HG03432 (cell line): ENCODE measurements around the gene HEPN1.

Source experiments
- ATAC-seq: cut with Tn5 transposase; IDR thresholded peaks from one replicate; pipeline ENCODE4 v1.9.1; 2021; ENCODE audit warnings: mild to moderate bottlenecking, moderate library complexity; ENCODE audit not compliant: unreplicated experiment

The HEPN1 gene

DNA sequence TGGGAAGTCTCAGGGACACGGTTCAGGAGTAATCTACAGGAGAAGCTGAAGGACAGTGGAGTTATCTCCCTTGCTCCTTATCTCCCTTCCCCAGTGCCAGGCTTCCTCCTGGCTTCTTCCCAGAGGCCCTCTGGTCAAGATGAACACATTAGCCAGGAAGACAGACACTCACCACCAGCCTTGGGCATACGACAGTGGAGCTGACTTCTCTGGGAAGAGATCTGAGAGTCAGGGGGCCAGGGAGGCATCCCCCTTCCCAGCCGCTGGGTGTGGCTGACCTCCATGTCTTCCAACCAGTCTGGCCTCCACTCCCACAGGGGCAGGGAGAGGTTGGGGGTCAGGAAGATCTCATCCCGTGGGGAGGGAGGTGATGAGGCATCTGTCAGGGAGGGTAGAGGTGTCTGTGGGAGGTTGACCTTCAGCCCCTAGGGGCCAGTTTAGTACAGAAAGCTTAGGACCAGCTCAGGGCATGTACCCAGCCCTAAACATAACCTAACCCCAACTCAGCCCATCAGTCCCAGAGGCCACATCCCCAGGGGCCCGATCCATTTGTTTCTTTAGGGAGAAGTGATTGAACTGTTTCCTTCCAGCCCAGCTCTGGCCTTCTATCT lies 34.1 kb upstream of the HEPN1 start:
- no peak for ATAC-seq

DNA sequence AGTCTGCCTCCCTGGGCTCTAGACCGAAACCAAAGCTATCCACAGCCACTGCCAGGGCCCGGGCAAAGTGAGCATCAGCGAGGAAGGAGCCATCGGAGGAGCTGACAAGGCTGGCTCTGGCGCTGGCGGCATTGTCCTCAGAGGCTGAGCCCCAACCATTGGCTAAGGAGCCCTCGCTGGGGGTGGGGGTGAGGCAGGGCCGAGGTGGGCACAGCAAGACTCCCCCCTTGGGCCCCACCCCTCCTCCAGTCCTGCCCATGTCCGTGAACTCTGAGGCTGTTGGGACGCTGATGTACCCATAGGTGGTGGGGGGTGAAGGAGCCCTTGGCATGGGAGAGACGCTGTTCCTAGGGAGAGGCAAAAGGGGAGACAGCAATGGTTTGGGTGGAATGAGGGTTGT lies 32.6 kb upstream of the HEPN1 start:
- no peak for ATAC-seq

DNA sequence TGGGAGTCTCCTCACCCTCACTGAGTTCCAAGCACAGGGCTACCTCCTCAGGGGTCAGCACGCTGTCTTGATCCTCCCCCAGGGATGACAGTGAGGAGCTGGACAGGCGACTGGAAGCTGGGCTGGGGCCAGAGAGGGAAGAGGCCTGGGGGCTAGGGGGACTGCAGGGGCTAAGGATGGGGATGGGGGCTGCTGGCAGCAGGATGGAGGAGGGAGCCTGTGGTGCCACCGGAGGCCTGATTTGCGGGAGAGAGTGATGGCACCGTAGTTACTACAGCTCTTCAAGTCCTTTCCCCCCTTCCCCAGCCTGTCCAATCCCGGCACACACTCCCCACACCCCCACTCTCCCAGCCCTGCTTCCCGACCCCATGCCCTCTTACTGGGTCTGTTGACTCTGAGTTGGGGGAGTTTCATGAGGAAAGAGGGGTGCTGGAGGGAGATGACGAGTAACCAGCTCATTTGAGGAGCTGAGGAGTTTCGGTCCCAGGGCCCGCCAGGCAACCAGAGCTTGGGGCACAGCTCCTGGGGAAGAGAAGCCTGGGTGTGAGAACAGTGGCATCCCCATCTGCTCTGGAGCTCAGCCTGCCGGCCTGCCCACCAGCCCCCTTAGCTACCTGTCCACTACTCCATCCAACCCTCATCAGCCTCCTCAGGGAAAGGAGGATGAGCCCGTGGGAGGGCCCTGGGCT lies 31.9 kb upstream of the HEPN1 start:
- no peak for ATAC-seq

DNA sequence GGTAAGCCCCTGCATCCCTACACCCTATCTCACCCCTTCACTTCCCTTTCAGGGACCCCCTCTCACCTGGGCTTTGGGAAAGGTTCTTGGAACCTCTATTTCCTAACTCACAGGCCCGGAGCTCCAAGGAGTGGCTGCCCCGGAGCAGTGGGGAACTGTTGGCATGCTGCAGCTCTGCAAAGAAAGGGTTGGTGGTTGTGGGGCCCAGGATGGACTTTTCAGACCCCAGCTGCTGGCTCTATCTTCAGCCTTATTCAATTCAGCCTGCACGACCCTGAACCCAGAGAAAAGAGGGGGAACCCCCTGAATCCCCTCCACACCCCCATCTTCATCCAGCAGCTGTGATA lies 31.4 kb upstream of the HEPN1 start:
- ATAC-seq: no peak

DNA sequence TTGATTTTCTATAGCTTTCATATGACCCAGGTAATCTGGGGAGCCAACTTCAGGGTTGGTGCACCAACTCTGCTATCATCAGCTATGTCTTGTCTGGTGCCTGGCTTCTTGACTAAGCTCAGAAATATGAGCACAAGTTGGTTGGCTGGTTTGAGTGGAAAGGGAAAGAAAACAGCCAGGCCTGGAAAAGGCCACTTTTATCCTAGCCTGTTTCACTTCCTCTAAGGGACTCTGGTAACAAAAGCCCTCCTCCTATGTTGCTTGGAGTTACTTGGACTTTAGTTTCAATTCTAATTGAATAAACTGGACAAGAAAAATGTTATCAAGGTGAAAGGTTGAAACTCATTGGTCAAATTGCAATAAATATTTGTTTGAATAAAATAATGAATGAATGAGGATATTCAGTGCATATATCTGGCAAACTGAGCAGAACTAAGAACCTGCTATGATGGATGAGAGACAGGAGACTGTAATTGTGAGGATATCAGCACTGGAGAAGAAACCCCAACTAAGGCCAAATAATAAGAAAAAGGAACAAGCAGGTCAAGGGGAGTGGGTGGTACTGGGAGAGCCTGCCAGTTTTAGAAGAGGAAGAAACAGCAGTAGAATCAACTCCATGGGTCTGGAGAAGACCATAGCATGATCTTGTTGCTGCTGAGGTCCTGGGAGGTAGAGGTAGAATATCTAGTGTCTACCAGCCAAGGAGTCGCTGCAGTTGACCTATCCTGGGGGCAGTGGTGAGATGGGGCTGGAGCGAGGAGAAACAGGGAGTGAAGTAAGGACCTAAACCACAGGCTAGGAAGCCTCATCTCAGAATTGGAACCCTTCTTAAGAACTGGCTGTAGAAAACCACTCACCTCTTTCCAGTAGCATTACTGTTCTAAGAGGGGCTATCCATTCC lies 29.6 kb upstream of the HEPN1 start:
- ATAC-seq: no peak

DNA sequence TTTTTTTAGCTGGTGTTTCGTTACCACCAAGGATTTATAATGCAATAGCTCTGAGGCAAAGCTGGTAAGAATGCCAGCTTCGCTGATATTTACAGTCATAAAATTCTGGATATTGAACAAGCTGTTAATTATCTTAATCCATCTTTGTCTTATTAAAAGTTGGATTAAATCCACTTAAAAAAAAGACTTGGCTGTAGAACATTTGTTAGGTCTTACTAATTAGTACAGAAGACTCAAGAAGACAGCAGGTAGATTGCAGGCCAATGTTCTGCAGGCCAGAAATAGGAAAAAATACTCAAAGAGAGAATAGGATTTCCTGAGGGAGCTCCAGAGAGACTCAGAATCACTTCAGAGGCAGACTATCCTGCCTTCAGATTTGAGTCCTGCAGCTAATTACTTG lies 28.9 kb upstream of the HEPN1 start:
- no peak for ATAC-seq

DNA sequence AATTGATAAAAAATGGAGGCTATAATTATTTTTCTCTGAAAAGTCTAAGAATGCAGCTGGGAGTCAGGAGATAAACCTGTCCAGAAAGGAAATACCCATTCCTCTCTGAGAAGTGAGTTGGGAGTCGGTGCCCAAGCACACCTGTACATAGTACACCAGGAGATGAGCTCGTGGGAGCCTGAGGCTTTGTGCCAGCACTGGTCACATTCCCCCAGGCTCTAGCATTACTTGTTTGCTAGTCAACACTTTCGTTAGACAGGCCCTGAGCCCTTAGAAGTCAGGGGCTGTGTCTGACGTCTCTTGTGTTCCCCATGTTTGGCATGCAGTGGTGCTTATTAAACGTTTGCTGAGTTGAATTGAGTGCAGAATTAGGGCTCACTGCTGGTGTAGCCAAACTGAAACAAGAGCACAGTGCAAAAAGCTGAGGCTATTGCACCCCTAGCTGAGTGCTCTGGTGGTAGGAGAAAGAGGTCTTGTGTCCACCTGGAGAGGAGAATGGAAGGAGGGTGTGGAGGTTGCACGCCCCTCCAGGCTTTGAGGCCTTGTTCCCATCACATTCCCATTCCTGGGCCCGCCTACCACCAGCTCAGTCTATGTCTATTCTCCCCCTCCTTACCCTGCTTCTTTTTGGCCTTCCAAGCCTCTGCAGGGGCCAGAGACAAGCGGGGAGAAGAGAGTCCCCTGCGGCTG lies 28.2 kb upstream of the HEPN1 start:
- ATAC-seq: no peak

DNA sequence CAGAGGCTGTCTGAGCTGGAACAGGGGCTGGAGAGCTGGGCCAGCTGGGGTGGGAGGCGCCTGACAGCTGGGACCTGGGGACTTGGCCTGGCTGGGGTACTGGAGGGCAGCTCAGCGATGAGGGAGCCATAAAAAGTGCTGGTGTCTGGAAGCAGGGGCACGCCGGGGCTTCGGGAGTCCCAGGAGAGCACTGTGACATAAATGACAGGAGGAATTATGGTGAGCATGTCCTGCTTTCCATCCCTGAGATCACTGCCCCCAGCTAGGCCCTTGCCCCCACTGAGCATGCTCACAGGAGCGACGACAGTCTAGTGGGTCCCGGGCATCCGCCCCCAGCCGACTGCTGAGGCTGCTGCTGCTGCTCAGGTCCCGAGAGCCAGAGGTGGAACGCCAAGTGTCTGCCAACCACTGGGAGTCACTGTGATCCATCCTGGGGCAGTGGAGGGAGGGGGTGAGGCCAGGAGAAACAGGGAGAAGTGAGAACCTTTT lies 27.6 kb upstream of the HEPN1 start:
- no peak for ATAC-seq

DNA sequence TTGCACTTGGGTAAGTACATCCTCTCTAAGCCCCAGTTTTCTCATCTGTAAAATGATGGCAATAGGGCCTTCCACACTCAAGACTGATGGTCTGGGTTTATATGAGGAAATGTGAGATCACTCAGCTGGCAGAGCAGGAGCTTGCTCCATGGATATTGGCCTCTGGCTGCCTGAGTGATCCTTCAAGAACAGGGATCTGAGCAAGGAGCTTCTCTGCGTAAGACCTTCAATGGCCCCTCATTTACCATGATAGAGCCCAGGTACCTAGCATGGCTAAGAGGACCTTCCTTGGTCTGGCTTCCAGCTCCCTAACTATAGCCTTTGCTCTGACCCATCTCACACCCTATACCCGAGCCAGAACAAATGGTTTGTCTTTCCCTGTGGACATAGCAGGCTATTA lies 26.9 kb upstream of the HEPN1 start:
- ATAC-seq: no peak

DNA sequence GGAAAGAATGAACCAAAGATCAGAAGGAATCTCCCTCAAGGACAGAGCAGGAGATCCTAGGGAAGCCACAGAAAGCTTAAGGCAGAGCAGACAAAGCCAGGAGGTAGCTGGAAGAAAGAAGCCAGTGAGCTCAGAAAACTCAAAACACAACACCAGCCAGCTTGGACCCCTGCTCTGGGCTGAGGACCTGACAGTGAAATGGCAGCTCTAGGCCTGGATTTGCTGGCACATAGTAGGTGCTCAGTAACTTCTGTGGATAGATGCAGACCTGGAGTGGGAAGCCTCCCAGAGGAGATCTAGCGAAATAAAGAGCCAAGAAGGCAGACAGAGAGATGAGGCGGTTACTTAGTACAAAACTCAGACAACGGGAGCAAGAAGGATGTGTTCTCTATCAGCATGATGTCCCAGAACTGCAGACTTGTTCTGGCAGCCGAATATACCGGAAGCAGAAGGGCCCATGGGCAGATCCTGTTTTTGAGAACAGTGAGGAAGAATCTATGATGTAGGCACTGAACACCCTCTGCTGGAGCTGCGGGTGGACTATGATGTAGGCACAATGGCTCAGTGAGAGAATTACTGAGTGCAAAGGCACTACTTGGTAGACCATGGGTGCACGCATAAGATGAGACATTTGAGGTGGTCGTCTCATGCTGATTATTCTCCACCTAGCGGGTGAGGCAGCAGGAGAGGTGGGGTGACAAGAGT lies 26.1 kb upstream of the HEPN1 start:
- no peak for ATAC-seq

DNA sequence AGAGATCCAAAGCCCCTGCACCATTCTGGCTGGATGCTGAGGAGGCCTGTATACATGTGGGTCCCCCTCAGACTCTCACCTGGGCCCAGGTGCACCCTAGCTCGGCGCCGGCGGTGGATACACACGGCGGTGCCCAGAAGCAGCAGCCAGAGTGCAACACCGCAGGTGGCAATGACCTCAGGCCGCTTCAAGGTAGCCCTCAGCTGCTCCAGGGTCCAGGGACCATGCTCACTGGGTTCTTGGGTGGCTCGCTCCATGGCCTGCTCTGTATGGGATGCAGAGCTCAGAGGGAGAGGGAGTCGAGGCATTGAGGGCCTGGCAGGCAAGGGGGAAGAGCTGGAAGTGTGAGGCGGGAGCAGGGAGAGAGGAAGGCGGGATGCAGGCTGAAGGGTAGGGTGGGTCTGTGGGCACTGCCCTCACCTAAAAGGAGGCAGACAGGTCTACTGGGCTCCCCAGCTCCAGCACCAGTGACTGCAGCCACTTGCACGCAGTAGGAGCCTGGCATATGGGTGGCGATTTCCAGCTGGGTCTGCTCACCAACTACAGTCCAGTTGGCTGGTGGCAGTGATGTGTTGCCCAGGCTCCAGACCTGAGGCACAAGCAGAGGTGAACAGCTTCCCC lies 25.2 kb upstream of the HEPN1 start:
- ATAC-seq: no peak

DNA sequence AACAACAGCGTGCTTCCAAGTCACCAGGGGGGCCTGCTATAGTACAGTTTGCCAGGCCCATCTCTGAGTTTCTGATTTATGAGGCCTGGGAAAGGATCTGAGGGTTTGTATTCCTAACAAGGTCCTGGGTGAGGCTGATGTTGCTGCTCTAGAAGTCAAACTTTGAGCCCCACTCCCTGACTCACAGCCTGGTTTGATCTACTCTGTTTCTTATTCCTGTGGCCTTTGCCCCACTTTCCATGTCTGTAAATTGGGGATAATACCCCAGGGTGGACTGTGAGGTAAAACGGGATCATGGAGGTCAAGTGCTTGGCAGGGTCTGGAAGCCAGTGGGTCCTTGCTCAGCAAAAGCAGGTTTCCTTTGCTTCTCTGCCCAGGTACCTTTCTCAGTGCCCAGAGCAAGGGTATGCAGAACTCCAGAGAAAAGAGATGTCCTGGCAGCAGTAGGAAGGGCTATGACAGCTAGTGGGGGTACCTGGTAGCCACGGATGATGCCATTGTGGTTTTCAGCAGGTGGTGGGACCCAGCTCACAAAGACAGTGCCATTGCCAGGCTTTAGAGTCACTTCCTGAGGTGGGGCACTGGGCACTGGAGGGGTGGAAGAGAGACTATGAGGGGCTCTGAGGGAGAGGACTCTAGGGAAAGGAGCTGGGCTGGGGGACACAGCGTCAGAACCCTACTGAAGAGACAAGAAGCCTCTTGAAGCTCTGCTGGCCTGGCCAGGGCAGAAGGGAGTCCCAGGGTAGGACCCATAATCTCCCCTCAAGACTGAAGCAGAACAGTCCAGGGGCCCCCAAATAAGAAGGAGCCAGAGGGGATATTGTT lies 24.2 kb upstream of the HEPN1 start:
- ATAC-seq: no peak

DNA sequence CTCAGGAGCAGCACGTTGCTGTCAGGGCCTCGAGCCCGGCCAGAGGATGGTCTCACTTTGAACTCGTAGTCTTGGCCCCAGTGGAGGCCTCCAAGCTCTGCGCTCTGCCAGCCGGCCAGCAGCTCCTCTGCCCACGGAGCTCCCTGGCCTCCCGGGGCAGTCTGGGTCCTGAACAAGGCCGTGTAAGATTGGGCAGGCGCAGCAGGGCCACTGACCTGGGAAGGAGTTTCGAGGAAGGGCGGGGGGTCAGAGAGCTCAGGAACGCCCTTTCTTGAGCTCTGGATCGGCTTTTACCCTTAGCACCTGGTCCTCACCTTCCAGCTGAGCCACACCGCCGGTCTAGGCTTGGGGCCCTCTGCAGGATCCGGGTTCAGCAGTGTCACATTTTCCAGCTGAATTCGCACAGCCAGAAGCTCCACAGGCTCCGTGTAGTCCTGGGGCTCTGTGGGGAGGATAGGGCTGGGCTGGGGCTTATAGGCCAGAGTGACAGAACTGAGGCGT lies 23.5 kb upstream of the HEPN1 start:
- no peak for ATAC-seq

DNA sequence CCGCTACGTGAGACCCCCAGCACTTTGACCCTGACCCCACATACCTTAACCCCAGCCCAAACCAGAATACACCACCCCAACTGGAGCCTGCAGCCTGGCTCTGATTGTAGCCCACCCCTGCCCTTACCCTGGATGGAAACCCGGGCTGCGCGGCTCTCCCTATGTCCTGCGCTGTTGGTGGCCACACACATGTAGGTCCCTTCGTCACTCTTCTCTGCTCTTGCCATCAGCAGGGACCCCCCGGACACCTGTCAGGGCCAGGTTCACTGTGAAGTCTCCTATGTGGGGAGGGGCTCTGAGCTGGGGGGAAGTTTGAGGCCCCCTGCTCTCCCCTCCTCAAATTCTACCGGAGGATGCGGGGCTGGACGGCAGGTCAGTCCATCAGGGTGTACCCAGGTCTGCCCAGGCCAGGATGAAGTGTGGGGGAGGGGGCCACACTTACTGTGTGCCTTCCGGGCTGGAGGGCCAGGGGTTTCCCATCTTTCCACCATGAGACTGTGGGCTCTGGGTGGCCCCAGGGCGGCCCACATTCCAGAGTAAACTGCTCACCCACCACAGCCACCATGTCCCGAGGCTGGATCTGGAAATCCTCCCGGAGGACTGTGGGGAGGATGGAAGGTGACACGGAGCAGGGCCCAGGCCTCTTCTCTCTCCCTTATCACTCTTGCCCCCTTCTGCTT lies 22.8 kb upstream of the HEPN1 start:
- no peak for ATAC-seq

DNA sequence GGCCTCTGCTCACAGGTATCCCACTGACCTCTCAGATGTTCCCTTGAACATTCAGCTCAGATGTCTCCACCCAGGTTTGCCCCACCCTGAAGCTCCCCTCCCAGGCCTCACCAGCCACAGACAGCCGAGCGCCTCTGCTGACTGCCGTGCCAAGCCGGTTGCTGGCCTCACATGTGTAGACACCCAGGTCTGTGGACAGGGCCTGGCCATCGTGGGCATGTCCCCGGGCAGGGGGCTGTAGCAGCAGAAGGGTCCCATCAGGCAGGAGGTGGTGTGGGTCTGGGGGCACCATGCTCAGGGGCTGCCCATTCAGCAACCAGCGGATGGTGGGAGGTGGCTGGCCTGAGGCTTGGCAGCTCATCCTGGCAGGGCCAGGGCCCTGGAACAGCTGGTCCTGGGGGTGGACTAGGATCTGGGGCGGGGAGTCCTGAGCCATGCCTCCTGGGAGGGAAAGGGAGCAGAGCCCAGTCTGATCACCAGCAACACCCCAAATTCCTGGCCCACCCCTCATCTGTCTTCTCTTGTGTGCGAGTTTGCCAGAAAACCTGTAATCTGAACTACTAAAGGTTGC lies 22.1 kb upstream of the HEPN1 start:
- ATAC-seq: no peak

DNA sequence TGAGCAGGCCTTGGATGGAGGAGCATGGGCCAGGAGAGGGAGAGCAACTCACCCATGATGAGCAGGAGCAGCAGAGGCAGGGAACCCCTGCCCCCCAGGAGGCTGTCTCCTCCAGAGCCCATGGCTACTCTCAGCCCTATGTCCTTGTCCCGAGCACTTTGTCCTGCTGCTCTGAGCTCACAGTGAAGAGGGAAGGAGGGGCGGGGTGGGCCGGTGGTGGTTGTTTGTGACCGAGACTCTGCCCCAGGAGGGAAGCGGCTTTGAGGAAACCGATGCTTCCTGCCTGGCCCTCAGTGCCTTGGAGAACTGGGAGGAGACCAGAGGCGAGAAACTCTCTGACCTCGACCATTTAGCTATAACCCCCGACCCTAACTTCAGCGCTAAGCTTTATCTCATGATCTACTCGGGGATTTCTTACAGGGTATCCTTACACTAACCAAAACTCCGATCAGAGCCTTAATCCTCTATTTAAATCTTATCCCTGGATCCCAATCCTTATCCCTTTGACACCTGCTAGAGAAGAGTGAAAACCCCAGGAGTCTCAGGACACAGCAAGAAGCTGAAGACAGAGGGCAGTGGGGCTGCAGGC lies 21.3 kb upstream of the HEPN1 start, which contains the start of gene ROBO4:
ROBO4 (minus strand) TSS at position 192 of the 589 bp plus-strand sequence; CDS start at position 122, 70 bp downstream.
- ATAC-seq: no peak

DNA sequence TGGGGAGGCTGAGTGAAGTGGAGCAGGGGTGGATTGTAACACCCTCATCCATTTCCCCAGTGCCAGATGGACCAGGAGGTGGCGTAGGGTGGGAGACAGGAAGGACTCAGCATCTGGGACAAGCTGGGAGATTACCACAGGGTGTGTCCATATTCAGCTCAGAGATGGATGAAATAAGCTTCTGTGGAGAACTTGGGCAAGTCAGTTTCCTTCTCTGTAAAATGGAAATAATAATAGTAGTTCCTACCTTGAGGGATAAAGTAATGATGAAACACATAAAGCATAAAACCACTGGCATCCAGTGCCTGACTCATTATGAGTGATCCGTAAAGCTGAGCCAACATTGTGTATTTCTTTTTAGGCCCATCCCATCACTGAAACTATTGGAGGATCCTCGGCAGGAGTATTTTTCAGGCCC lies 20.8 kb upstream of the HEPN1 start:
- no peak for ATAC-seq

DNA sequence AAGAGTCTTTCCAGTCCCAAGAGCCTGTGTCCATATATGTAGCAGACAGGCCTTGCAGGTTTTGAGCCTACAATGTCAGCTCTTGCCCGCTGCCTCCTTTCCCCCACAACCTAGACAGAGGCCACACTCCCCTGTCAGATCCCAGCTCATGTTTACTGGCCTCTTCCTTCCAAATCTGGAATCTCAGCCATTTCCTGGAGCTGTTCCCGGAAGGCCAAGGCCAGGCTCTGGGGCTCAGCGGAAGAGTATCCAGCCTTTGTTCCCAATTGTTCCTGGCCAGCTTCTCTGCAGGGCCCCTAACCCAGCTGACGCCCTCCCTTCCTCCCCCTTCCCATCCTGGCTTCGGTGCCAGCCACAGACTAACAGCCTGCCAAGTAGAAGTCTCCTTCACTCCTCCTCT lies 20.3 kb upstream of the HEPN1 start:
- ATAC-seq: no peak
